Hepatocyte (in vitro differentiated cells): ENCODE measurements around the gene KLHL36. TPM values are rescaled to one million over a fixed set of nuclear protein-coding genes. Genes with fewer than 3 reads are reported as not detected.

Experiments
- DNase-seq: peaks from one replicate; pipeline ENCODE4 v3.0.0-alpha.2; 2016; ENCODE audit warnings: low spot score
- H2AFZ ChIP-seq: fragments of 200-600 bp; sonication (generic); 2 replicates; pipeline ENCODE4 v1.6.0; 2016; ENCODE audit warnings: antibody characterized with exemption, mild to moderate bottlenecking
- H3K27ac ChIP-seq: fragments of 200-600 bp; sonication (generic); 2 replicates; pipeline ENCODE4 v1.5.1; 2016; ENCODE audit warnings: mild to moderate bottlenecking
- H3K27me3 ChIP-seq: fragments of 200-600 bp; sonication (generic); 2 replicates; pipeline ENCODE4 v1.6.1; 2016
- H3K36me3 ChIP-seq: fragments of 200-600 bp; sonication (generic); replicated peaks from 2 replicates; pipeline ENCODE4 v1.5.1; 2016; ENCODE audit warnings: low read depth; ENCODE audit not compliant: insufficient read depth
- H3K4me1 ChIP-seq: fragments of 200-600 bp; sonication (generic); 2 replicates; pipeline ENCODE4 v1.5.1; 2016; ENCODE audit warnings: mild to moderate bottlenecking, moderate library complexity; ENCODE audit not compliant: insufficient read depth
- H3K4me2 ChIP-seq: fragments of 200-600 bp; sonication (generic); 2 replicates; pipeline ENCODE4 v1.6.0; 2016
- H3K4me3 ChIP-seq: fragments of 200-600 bp; sonication (generic); 2 replicates; pipeline ENCODE4 v1.5.1; 2016; ENCODE audit warnings: mild to moderate bottlenecking
- H3K79me2 ChIP-seq: fragments of 200-600 bp; sonication (generic); 2 replicates; pipeline ENCODE4 v1.6.0; 2017; ENCODE audit warnings: mild to moderate bottlenecking
- H3K9me2 ChIP-seq: fragments of 200-600 bp; sonication (generic); replicated peaks from 2 replicates; pipeline ENCODE4 v1.6.0; 2017; ENCODE audit warnings: mild to moderate bottlenecking; ENCODE audit not compliant: insufficient read depth
- H3K9me3 ChIP-seq: fragments of 200-600 bp; sonication (generic); 2 replicates; pipeline ENCODE4 v1.5.1; 2016; ENCODE audit warnings: low read depth, mild to moderate bottlenecking
- H4K20me1 ChIP-seq: fragments of 200-600 bp; sonication (generic); 2 replicates; pipeline ENCODE4 v1.6.0; 2016; ENCODE audit warnings: mild to moderate bottlenecking; ENCODE audit not compliant: insufficient read depth, poor library complexity, severe bottlenecking
- EZH2 ChIP-seq: fragments of 200-600 bp; sonication (generic); IDR thresholded peaks from 2 replicates; pipeline ENCODE4 v1.6.1; 2016; ENCODE audit warnings: antibody characterized with exemption, mild to moderate bottlenecking, borderline replicate concordance
- EZH2phosphoT487 ChIP-seq: fragments of 200-600 bp; sonication (generic); IDR thresholded peaks from one replicate; pipeline ENCODE4 v1.6.1; 2018; ENCODE audit warnings: antibody characterized with exemption, mild to moderate bottlenecking, low read depth, moderate library complexity; ENCODE audit not compliant: unreplicated experiment, severe bottlenecking
- WGBS: methylation state at CpG from one replicate; pipeline ENCODE4 v1.1.6; 2016; ENCODE audit warnings: low lambda C conversion rate; ENCODE audit errors: missing lambda C conversion rate; 5-methylcytosine and 5-hydroxymethylcytosine counted together
- polyA plus RNA-seq: library from polyadenylated mRNA; unstranded; fragments of >200 nt; fragmentation: Nextera tagmentation; extraction: Ambion mirVana; gene quantifications from 2 replicates; pipeline ENCODE4 v1.2.1, GENCODE V29; 2016
- total RNA-seq: library from RNA; depleted of rRNA; stranded (reverse); fragments of >200 nt; gene quantifications from 2 replicates; pipeline ENCODE4 v1.2.3, GENCODE V29; 2014
- TF ChIP-seq, protein P1 (sequence below): fragments of 200-600 bp; sonication (generic); IDR thresholded peaks from 2 replicates; pipeline ENCODE4 v1.5.1; 2016; ENCODE audit warnings: antibody characterized with exemption, mild to moderate bottlenecking; ENCODE audit not compliant: poor library complexity

Gene KLHL36
- total and polyA plus RNA-seq, 2 experiments from 2014 or later, result 24.4 to 50.5 TPM

DNA sequence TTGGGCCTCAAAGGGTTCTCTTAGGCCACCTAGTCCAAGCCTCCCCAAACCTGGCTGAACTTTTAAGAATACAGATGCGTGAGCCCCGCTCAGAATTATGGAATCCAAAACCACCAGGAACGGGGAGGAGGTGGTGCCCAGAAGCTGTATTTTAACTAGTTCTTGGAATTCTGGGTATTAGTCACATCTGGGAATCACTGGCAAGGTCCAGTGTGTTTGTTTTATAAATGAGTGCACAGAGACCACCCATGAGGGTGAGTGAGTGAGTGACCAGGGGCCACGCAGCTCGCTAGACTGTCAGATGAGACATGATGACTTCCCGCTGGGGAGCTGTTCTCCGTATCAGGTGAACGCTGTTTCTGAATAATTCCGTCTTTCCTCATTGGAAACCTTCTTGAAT is 14.2 kb downstream of the KLHL36 start:
- Histone ChIP-seq H4K20me1 (no peaks in the 10 kb centered on the region), H3K4me3 (no peak overlapping the region), H2AFZ (no peak overlapping the region), H3K36me3 (no peaks in the 10 kb centered on the region), H3K27ac (no peak overlapping the region), H3K9me2 (no peaks in the 10 kb centered on the region), H3K4me2 (no peak overlapping the region), H3K27me3 (no peaks in the 10 kb centered on the region), H3K4me1 (no peaks in the 10 kb centered on the region), H3K79me2 (no peaks in the 10 kb centered on the region), H3K9me3 (no peaks in the 10 kb centered on the region)
- 88% methylated on average over 9 of the region's 9 CpGs for WGBS
- no peak for DNase-seq
- TF ChIP-seq EZH2phosphoT487, result no peak
- TF ChIP-seq, protein P1, sequence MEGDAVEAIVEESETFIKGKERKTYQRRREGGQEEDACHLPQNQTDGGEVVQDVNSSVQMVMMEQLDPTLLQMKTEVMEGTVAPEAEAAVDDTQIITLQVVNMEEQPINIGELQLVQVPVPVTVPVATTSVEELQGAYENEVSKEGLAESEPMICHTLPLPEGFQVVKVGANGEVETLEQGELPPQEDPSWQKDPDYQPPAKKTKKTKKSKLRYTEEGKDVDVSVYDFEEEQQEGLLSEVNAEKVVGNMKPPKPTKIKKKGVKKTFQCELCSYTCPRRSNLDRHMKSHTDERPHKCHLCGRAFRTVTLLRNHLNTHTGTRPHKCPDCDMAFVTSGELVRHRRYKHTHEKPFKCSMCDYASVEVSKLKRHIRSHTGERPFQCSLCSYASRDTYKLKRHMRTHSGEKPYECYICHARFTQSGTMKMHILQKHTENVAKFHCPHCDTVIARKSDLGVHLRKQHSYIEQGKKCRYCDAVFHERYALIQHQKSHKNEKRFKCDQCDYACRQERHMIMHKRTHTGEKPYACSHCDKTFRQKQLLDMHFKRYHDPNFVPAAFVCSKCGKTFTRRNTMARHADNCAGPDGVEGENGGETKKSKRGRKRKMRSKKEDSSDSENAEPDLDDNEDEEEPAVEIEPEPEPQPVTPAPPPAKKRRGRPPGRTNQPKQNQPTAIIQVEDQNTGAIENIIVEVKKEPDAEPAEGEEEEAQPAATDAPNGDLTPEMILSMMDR, result no peak
- TF ChIP-seq EZH2, result no peak

DNA sequence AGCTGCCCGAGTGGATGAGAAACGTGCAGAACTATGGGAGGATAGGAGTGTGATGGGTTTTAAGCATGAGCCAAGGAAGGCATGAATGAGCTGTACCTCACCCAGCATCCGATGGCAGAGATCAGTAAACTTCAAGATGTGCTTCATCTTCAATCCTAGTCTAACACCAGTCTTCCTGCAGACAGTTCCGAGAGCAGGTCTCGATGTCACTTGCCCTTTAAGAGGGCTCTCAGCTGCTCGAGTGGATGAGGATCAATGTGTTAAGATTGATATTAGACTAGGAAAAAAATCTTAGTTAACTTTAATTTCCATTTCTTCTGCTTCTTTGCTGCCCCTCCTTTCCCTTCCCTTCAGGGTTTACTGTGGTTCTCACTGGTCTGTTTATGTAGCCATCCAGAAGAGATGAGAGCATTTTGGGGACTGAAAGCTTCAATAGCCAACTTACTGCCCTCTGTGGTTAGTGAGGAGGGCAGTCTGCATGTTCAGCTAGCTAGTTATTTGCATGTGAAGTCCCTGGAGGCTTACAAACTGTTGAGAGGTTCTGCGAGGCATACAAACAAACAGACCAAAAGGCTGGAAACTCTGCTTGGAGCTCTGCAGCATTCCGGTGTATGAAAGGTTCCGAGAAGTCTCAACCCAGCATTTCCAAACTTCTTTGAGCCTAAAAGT is 15.3 kb downstream of the KLHL36 start:
- Histone ChIP-seq H3K27ac (no peak overlapping the region), H3K27me3 (no peaks in the 10 kb centered on the region), H3K9me3 (no peaks in the 10 kb centered on the region), H3K9me2 (no peaks in the 10 kb centered on the region), H4K20me1 (no peaks in the 10 kb centered on the region), H3K36me3 (no peaks in the 10 kb centered on the region), H3K4me1 (no peaks in the 10 kb centered on the region), H3K4me2 (no peak overlapping the region), H3K79me2 (no peaks in the 10 kb centered on the region), H2AFZ (no peak overlapping the region), H3K4me3 (no peak overlapping the region)
- TF ChIP-seq EZH2, result no peak
- TF ChIP-seq, protein P1, result no peak
- TF ChIP-seq EZH2phosphoT487, result no peak
- 76% methylated on average over 9 of the region's 9 CpGs for WGBS
- no peak for DNase-seq

DNA sequence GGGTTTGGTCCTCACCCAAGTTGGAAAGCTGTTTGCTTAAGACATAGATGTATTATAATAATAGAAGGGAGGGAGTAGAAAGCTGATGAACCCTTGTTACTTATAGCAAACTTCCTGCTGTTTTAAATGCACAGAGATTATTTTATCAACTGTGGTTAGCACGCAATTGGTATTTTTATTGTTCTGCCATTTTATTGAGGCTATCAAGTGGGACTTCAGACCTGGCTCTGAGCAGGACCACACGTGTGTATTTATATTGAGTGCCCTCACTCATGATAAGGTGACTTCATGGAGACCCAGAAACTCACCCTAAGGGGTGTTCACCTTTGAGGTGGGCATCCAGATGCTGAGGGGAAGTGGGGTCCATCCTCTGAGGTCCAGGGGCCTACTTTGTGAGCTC is 17.0 kb downstream of the KLHL36 start:
- H3K9me2 ChIP-seq, result no peaks in the 10 kb centered on the region
- 84% methylated on average over 2 of the region's 2 CpGs for WGBS
- no peaks in the 10 kb centered on the region for H3K27me3 ChIP-seq
- H3K9me3 ChIP-seq, result no peaks in the 10 kb centered on the region
- H3K79me2 ChIP-seq, result no peaks in the 10 kb centered on the region
- no peak overlapping the region for H3K4me3 ChIP-seq
- TF ChIP-seq EZH2phosphoT487, result no peak
- TF ChIP-seq, protein P1, result no peak
- no peak for TF ChIP-seq EZH2
- H3K27ac ChIP-seq, result no peak overlapping the region
- no peaks in the 10 kb centered on the region for H4K20me1 ChIP-seq
- no peak overlapping the region for H2AFZ ChIP-seq
- no peak overlapping the region for H3K4me2 ChIP-seq
- H3K36me3 ChIP-seq, result no peaks in the 10 kb centered on the region
- DNase-seq, result no peak
- H3K4me1 ChIP-seq, result no peaks in the 10 kb centered on the region
